HepG2 (cell line): ENCODE measurements around the gene MTO1.

Experiments
- AKAP8 ChIP-seq: sonication (generic); formaldehyde crosslinking; IDR thresholded peaks from 2 replicates; pipeline ENCODE4 v1.5.1; 2020; ENCODE audit warnings: mild to moderate bottlenecking, missing genetic modification reagents
- ETV5 ChIP-seq: IDR thresholded peaks from 2 replicates; pipeline ENCODE4 v1.6.1; 2018; ENCODE audit warnings: missing biosample characterization, missing genetic modification reagents, inconsistent platforms, borderline replicate concordance
- GABPA ChIP-seq, 2 experiments: IDR thresholded peaks; 2 replicates each; pipeline ENCODE4 v1.6.1; 2011 to 2016; ENCODE audit warnings: low read depth in 2 of 2, low read length in 1 of 2, missing biosample characterization in 1 of 2, missing genetic modification characterization in 1 of 2
- MYC ChIP-seq: sonication (generic); formaldehyde crosslinking; IDR thresholded peaks from 2 replicates; pipeline ENCODE4 v1.9.0; 2021; ENCODE audit warnings: missing genetic modification reagents, borderline replicate concordance
- NFRKB ChIP-seq: fragments of 450-650 bp; IDR thresholded peaks from 2 replicates; pipeline ENCODE4 v1.6.1; 2017
- PHF20 ChIP-seq: sonication (generic); formaldehyde crosslinking; IDR thresholded peaks from 2 replicates; pipeline ENCODE4 v1.5.0; 2020; ENCODE audit warnings: mild to moderate bottlenecking, missing genetic modification reagents
- POLR2AphosphoS5 ChIP-seq: IDR thresholded peaks from 2 replicates; pipeline ENCODE4 v1.6.1; 2012; ENCODE audit warnings: low read depth, low read length
- REST ChIP-seq, 2 experiments: IDR thresholded peaks; 2 replicates each; pipeline ENCODE4 v1.6.1; 2011 to 2012; ENCODE audit warnings: low read length in 2 of 2, borderline replicate concordance in 1 of 2, low read depth in 1 of 2, mild to moderate bottlenecking in 1 of 2, moderate library complexity in 1 of 2
- RFX5 ChIP-seq: IDR thresholded peaks from 2 replicates; pipeline ENCODE4 v1.6.1; 2011; ENCODE audit warnings: low read depth, low read length, improper control_type of control experiment
- RXRB ChIP-seq: IDR thresholded peaks from 2 replicates; pipeline ENCODE4 v1.6.1; 2016; ENCODE audit warnings: borderline replicate concordance, missing genetic modification reagents, missing compliant biosample characterization
- TAF1 ChIP-seq: sonication (generic); formaldehyde crosslinking; IDR thresholded peaks from 2 replicates; pipeline ENCODE4 v1.4.0; 2020; ENCODE audit warnings: missing genetic modification reagents
- TCF7 ChIP-seq: sonication (generic); IDR thresholded peaks from 2 replicates; pipeline ENCODE4 v1.6.1; 2016; ENCODE audit warnings: antibody characterized with exemption, low read depth
- ZNF510 ChIP-seq: sonication (generic); formaldehyde crosslinking; IDR thresholded peaks from 2 replicates; pipeline ENCODE4 v1.4.0; 2020; ENCODE audit warnings: low read depth, mild to moderate bottlenecking, missing genetic modification reagents

GRCh38 chr6:73435236-73435635, 26.3 kb upstream of the MTO1 start:
- no peak for TF ChIP-seq REST (IDR thresholded peaks at IDR 0.05; ENCODE audit: borderline replicate concordance in 1 of 2, low read depth in 1 of 2, low read length in 2 of 2)
- TF ChIP-seq RFX5: no peak
- TF ChIP-seq NFRKB: no peak
- no peak for TF ChIP-seq GABPA (IDR thresholded peaks at IDR 0.05; ENCODE audit: low read depth, low read length)
- TF ChIP-seq GABPA (CRISPR knock-in tag; IDR thresholded peaks at IDR 0.05; ENCODE audit: low read depth): no peak
- TF ChIP-seq ZNF510: no peak
- TF ChIP-seq TCF7: no peak
- no peak for TF ChIP-seq AKAP8
- TF ChIP-seq PHF20 (CRISPR knock-in tag): no peak
- no peak for TF ChIP-seq POLR2AphosphoS5
- no peak for TF ChIP-seq TAF1 (CRISPR knock-in tag)
- TF ChIP-seq MYC (CRISPR knock-in tag): no peak
- TF ChIP-seq ETV5 (CRISPR knock-in tag): no peak
- TF ChIP-seq RXRB: no peak
